IMR-90 (cell line): ENCODE data around the gene TNNI2. TPM values are rescaled to one million over a fixed set of nuclear protein-coding genes. Genes with fewer than 3 reads are reported as not detected.

ENCODE experiments used
- ATAC-seq: fragments of 200-7000 bp; cut with Tn5 transposase; 2 replicates; pipeline ENCODE4 v1.9.1; 2020; ENCODE audit warnings: low read depth, mild to moderate bottlenecking, moderate library complexity
- BruUV-seq: library from RNA; stranded (reverse); fragments of 400-500 nt; replicated peaks from 2 replicates; lab custom pipeline; 2021; lab: Mats Ljungman, UMichigan
- CTCF ChIA-PET: fragments of 300-600 bp; formaldehyde crosslinking; extraction: SDS; loops from one replicate; lab custom pipeline; 2021; ENCODE audit warnings: antibody characterized with exemption; lab: Yijun Ruan, JAX
- POLR2A ChIA-PET: fragments of 300-600 bp; sonication (Branson Sonifier 250); formaldehyde crosslinking; loops from one replicate; lab custom pipeline; 2022; ENCODE audit warnings: antibody characterized with exemption; ENCODE audit not compliant: unreplicated experiment; lab: Charles Lee
- DNase-seq: peaks from one replicate; pipeline ENCODE4 v3.0.0; 2013
- H2AFZ ChIP-seq: replicated peaks from 2 replicates; pipeline ENCODE3; 2013; ENCODE audit warnings: low read length, mild to moderate bottlenecking; ENCODE audit not compliant: poor library complexity
- H2AK5ac ChIP-seq: 2 replicates; pipeline ENCODE4 v1.6.1; 2013; ENCODE audit warnings: low read depth, low read length, inconsistent platforms
- H2AK9ac ChIP-seq: replicated peaks from 2 replicates; pipeline ENCODE3; 2013; ENCODE audit warnings: mild to moderate bottlenecking, low read depth, low read length, moderate library complexity; ENCODE audit not compliant: poor library complexity
- H2BK120ac ChIP-seq: 2 replicates; pipeline ENCODE4 v1.6.1; 2013; ENCODE audit warnings: low read depth, low read length, inconsistent platforms
- H2BK15ac ChIP-seq: 3 replicates; pipeline ENCODE4 v1.6.1; 2013; ENCODE audit warnings: low read depth, low read length, inconsistent platforms
- H2BK20ac ChIP-seq: 2 replicates; pipeline ENCODE4 v1.6.1; 2013; ENCODE audit warnings: low read depth, mild to moderate bottlenecking, inconsistent platforms, low read length, moderate library complexity
- H2BK5ac ChIP-seq: 2 replicates; pipeline ENCODE4 v1.6.1; 2013; ENCODE audit warnings: mild to moderate bottlenecking, low read depth, low read length, inconsistent platforms; ENCODE audit not compliant: poor library complexity, severe bottlenecking
- H3K14ac ChIP-seq: replicated peaks from 2 replicates; pipeline ENCODE4 v1.6.1; 2013; ENCODE audit warnings: low read depth, low read length, inconsistent platforms
- H3K18ac ChIP-seq: 2 replicates; pipeline ENCODE4 v1.6.1; 2013; ENCODE audit warnings: low read depth, low read length, control low read depth
- H3K23ac ChIP-seq: 2 replicates; pipeline ENCODE4 v1.6.1; 2013; ENCODE audit warnings: low read depth, low read length, inconsistent platforms
- H3K27ac ChIP-seq: 2 replicates; pipeline ENCODE4 v1.5.1; 2013; ENCODE audit warnings: mild to moderate bottlenecking, control low read depth, low read length; ENCODE audit not compliant: insufficient read depth
- H3K27me3 ChIP-seq: 2 replicates; pipeline ENCODE4 v1.6.1; 2013; ENCODE audit warnings: low read length; ENCODE audit not compliant: control insufficient read depth, insufficient read depth
- H3K36me3 ChIP-seq: 2 replicates; pipeline ENCODE4 v1.6.1; 2013; ENCODE audit warnings: low read length, mixed read lengths; ENCODE audit not compliant: control insufficient read depth, insufficient read depth
- H3K4ac ChIP-seq: 2 replicates; pipeline ENCODE4 v1.6.1; 2013; ENCODE audit warnings: low read depth, low read length, inconsistent platforms
- H3K4me1 ChIP-seq: 2 replicates; pipeline ENCODE4 v1.6.1; 2013; ENCODE audit warnings: low read length, mixed read lengths; ENCODE audit not compliant: control insufficient read depth, insufficient read depth
- H3K4me2 ChIP-seq: 2 replicates; pipeline ENCODE4 v1.6.1; 2013; ENCODE audit warnings: low read depth, mild to moderate bottlenecking, control low read depth, low read length, moderate library complexity
- H3K4me3 ChIP-seq: 2 replicates; pipeline ENCODE4 v1.5.1; 2013; ENCODE audit warnings: low read depth, mild to moderate bottlenecking, control low read depth, low read length, moderate library complexity; ENCODE audit not compliant: insufficient read depth
- H3K56ac ChIP-seq: 2 replicates; pipeline ENCODE4 v1.6.1; 2013; ENCODE audit warnings: low read length, inconsistent platforms; ENCODE audit not compliant: insufficient read depth; ENCODE audit errors: extremely low read depth
- H3K79me1 ChIP-seq, 2 experiments: 2 replicates each; pipeline ENCODE4 v1.6.1; 2013; ENCODE audit warnings: low read length in 2 of 2, inconsistent platforms in 1 of 2, low read depth in 1 of 2
- H3K9ac ChIP-seq: 2 replicates; pipeline ENCODE4 v1.6.1; 2013; ENCODE audit warnings: low read depth, low read length, control low read depth
- H3K9me1 ChIP-seq: 2 replicates; pipeline ENCODE4 v1.6.1; 2013; ENCODE audit warnings: low read length, inconsistent platforms; ENCODE audit not compliant: insufficient read depth
- H3K9me3 ChIP-seq: 2 replicates; pipeline ENCODE4 v1.6.1; 2013; ENCODE audit warnings: low read length; ENCODE audit not compliant: control insufficient read depth, insufficient read depth
- H4K20me1 ChIP-seq: 2 replicates; pipeline ENCODE4 v1.6.1; 2013; ENCODE audit warnings: low read length, inconsistent platforms; ENCODE audit not compliant: insufficient read depth
- H4K5ac ChIP-seq: 2 replicates; pipeline ENCODE4 v1.6.1; 2013; ENCODE audit warnings: mild to moderate bottlenecking, low read depth, low read length, control low read depth
- H4K8ac ChIP-seq, 2 experiments: 2 replicates each; pipeline ENCODE4 v1.6.1; 2013; ENCODE audit warnings: low read depth in 2 of 2, low read length in 2 of 2, control low read depth in 1 of 2, inconsistent platforms in 1 of 2
- H4K91ac ChIP-seq: 2 replicates; pipeline ENCODE4 v1.6.1; 2013; ENCODE audit warnings: low read depth, low read length, inconsistent platforms; ENCODE audit not compliant: insufficient read depth
- BHLHE40 ChIP-seq: fragments of 150-350 bp; IDR thresholded peaks from 2 replicates; pipeline ENCODE4 v1.6.1; 2016; ENCODE audit warnings: mild to moderate bottlenecking, low read depth, low read length
- CEBPB ChIP-seq: IDR thresholded peaks from 2 replicates; pipeline ENCODE4 v1.6.1; 2012; ENCODE audit warnings: low read depth, low read length, improper control_type of control experiment
- CHD1 ChIP-seq: IDR thresholded peaks from 2 replicates; pipeline ENCODE4 v1.6.1; 2012; ENCODE audit warnings: low read depth, low read length, improper control_type of control experiment
- CTCF ChIP-seq: conservative IDR thresholded peaks from 2 replicates; pipeline ENCODE4 v1.5.1; 2012; ENCODE audit warnings: mild to moderate bottlenecking, low read depth, low read length, improper control_type of control experiment
- ELK1 ChIP-seq: fragments of 150-350 bp; IDR thresholded peaks from 2 replicates; pipeline ENCODE4 v1.6.1; 2016; ENCODE audit warnings: low read depth, mild to moderate bottlenecking, low read length, moderate library complexity, borderline replicate concordance
- FOS ChIP-seq: fragments of 150-350 bp; IDR thresholded peaks from 2 replicates; pipeline ENCODE4 v1.6.1; 2016; ENCODE audit warnings: low read depth, low read length
- MAFK ChIP-seq: IDR thresholded peaks from 2 replicates; pipeline ENCODE4 v1.6.1; 2012; ENCODE audit warnings: low read depth, low read length, improper control_type of control experiment
- MAZ ChIP-seq: IDR thresholded peaks from 2 replicates; pipeline ENCODE4 v1.6.1; 2012; ENCODE audit warnings: low read depth, mild to moderate bottlenecking, low read length, improper control_type of control experiment, moderate library complexity, borderline replicate concordance
- MXI1 ChIP-seq: IDR thresholded peaks from 2 replicates; pipeline ENCODE4 v1.6.1; 2012; ENCODE audit warnings: low read depth, mild to moderate bottlenecking, low read length, moderate library complexity, borderline replicate concordance
- NFE2L2 ChIP-seq: fragments of 150-350 bp; IDR thresholded peaks from 2 replicates; pipeline ENCODE4 v1.6.1; 2016; ENCODE audit warnings: low read depth, mild to moderate bottlenecking, low read length
- POLR2A ChIP-seq: IDR thresholded peaks from 2 replicates; pipeline ENCODE4 v1.6.1; 2012; ENCODE audit warnings: mild to moderate bottlenecking, low read depth, low read length
- RAD21 ChIP-seq: IDR thresholded peaks from 2 replicates; pipeline ENCODE4 v1.6.1; 2012; ENCODE audit warnings: low read length, improper control_type of control experiment
- WGBS, 2 experiments: methylation state at CpG; one replicate each; pipeline versions ENCODE4 v1.1.5 to v1.1.7; 2013; ENCODE audit warnings: missing lambda C conversion rate in 2 of 2; ENCODE audit not compliant: insufficient read length in 1 of 2; ENCODE audit errors: extremely low coverage in 2 of 2; 5-methylcytosine and 5-hydroxymethylcytosine counted together
- dilution Hi-C: fragments of 300-500 bp; cut with HindIII; formaldehyde crosslinking; loops from one replicate; pipeline ENCODE4 v1.14.3; 2018; ENCODE audit warnings: low sequenced_read_pairs; ENCODE audit not compliant: unreplicated experiment
- in situ Hi-C: fragments of 300-500 bp; cut with MboI; formaldehyde crosslinking; loops from 3 replicates; pipeline ENCODE4 v1.14.3; 2019; ENCODE audit warnings: low sequenced_read_pairs, inconsistent platforms, mixed read lengths
- intact Hi-C: fragments of 100-400 bp; cut with micrococcal nuclease; formaldehyde crosslinking; loops from 2 replicates; pipeline ENCODE4 v1.10.0; 2022
- polyA plus RNA-seq, 3 experiments: library from polyadenylated mRNA; depleted of rRNA; stranded (reverse); fragments of >200 nt; gene quantifications; 2 replicates each; pipeline ENCODE4 v1.2.3, GENCODE V29; 2012; ENCODE audit warnings: low replicate concordance in 1 of 3
- total RNA-seq: library from RNA; depleted of rRNA; stranded (reverse); fragments of >200 nt; gene quantifications from 2 replicates; pipeline ENCODE4 v1.2.3, GENCODE V29; 2012

The TNNI2 gene
- total and polyA plus RNA-seq, 2 of the 4 experiments (the other 2 are of a cell fraction) = not detected

GRCh38 chr11:1805525-1805924 lies 33.3 kb upstream of the TNNI2 start:
- BruUV-seq = no TSS peak
- H3K4me3 ChIP-seq = no peak overlapping the region
- CTCF ChIA-PET = no interaction called here

More at GRCh38 chr11:1805525-1805924, 33.3 kb upstream of the TNNI2 start:
- POLR2A ChIA-PET = no interaction called here
- Histone ChIP-seq H3K4ac (no peak overlapping the region), H3K18ac (no peak overlapping the region), H3K56ac (no peak overlapping the region), H2BK120ac (no peak overlapping the region), H3K9me3 (0 out of 2 replicates have a peak, but pooled peaks cover 2% of the 10 kb centered on the region), H3K79me1 (no peaks in the 10 kb centered on the region), H2BK5ac (no peak overlapping the region), H4K8ac (no peak overlapping the region), H3K4me1 (no peaks in the 10 kb centered on the region), H4K5ac (no peak overlapping the region), H3K4me2 (no peak overlapping the region), H2AFZ (no peak overlapping the region), H3K23ac (no peak overlapping the region), H3K9ac (no peak overlapping the region), H4K91ac (no peak overlapping the region), H3K9me1 (no peaks in the 10 kb centered on the region), H3K36me3 (no peaks in the 10 kb centered on the region), H3K27ac (no peak overlapping the region), H3K14ac (no peak overlapping the region), H2AK9ac (no peak overlapping the region), H4K20me1 (no peaks in the 10 kb centered on the region), H3K27me3 (peaks cover 38% of the 10 kb centered on the region), H2BK20ac (no peak overlapping the region), H2AK5ac (no peak overlapping the region), H2BK15ac (no peak overlapping the region)
- intact Hi-C loops = no loop called here
- dilution Hi-C loops = no loop called here
- TF ChIP-seq NFE2L2 (no peak), CTCF (no peak), MAZ (no peak), RAD21 (no peak), FOS (no peak), CEBPB (no peak), ELK1 (no peak), POLR2A (no peak), CHD1 (no peak), MAFK (no peak), MXI1 (no peak), BHLHE40 (no peak)
- in situ Hi-C loops = no loop called here
- DNase-seq = no peak
- WGBS, 2 experiments = 60% methylated on average over 1 of the region's 15 CpGs; no CpG with 5 or more reads in 1 of the 2 experiments
- no peak for ATAC-seq
